Activated gamma-delta T cell treated with Interleukin-2 at 50 U/mL for 16 hours (primary cell): ENCODE results near the gene RELN.
"Not testable (repeated sequence)": the region's sequence is repeated elsewhere in the genome, so short reads cannot be mapped to it uniquely, and the experiment has no call there.

ENCODE experiments used
- DNase-seq: peaks from one replicate; pipeline ENCODE4 v3.0.0-alpha.2; 2020

The RELN gene

GRCh38 chr7:103940382-103941268 lies 48.8 kb downstream of the RELN start:
- no peak for DNase-seq

GRCh38 chr7:103937680-103938079 lies 51.8 kb downstream of the RELN start:
- no peak for DNase-seq

GRCh38 chr7:103936558-103936957 lies 52.9 kb downstream of the RELN start:
- no peak for DNase-seq

GRCh38 chr7:103934508-103934907 lies 55.0 kb downstream of the RELN start:
- no peak for DNase-seq

- no peak for DNase-seq
These were observed 57.1 kb downstream of the RELN start for GRCh38 chr7:103932389-103932788.

GRCh38 chr7:103929901-103930311 lies 59.6 kb downstream of the RELN start:
- no peak for DNase-seq

GRCh38 chr7:103928581-103928980 lies 60.9 kb downstream of the RELN start:
- no peak for DNase-seq

GRCh38 chr7:103924184-103924583 lies 65.3 kb downstream of the RELN start:
- DNase-seq = no peak

GRCh38 chr7:103922407-103922806 lies 67.1 kb downstream of the RELN start:
- no peak for DNase-seq

- DNase-seq = no peak
These were observed 67.8 kb downstream of the RELN start for GRCh38 chr7:103921692-103922091.

GRCh38 chr7:103919272-103919868 lies 70.1 kb downstream of the RELN start:
- DNase-seq = no peak

GRCh38 chr7:103918631-103919271 lies 70.7 kb downstream of the RELN start:
- DNase-seq = no peak

- DNase-seq = no peak
These were observed 73.6 kb downstream of the RELN start for GRCh38 chr7:103915680-103916357.

GRCh38 chr7:103914147-103914899 lies 75.1 kb downstream of the RELN start:
- DNase-seq = no peak

- DNase-seq = no peak
These were observed 76.4 kb downstream of the RELN start for GRCh38 chr7:103912891-103913605.

GRCh38 chr7:103911015-103911414 lies 78.4 kb downstream of the RELN start:
- DNase-seq = not testable (repeated sequence)

GRCh38 chr7:103905997-103906396 lies 83.5 kb downstream of the RELN start:
- no peak for DNase-seq

GRCh38 chr7:103902917-103903316 lies 86.5 kb downstream of the RELN start:
- no peak for DNase-seq

- DNase-seq = not testable (repeated sequence)
These were observed 92.6 kb downstream of the RELN start for GRCh38 chr7:103896826-103897225.

GRCh38 chr7:103894656-103895596 lies 94.5 kb downstream of the RELN start:
- no peak for DNase-seq

GRCh38 chr7:103893350-103893749 lies 96.1 kb downstream of the RELN start:
- DNase-seq = no peak
